Activated CD4-positive, alpha-beta T cell treated with anti-CD3 and anti-CD28 coated beads for 36 hours (primary cell): ENCODE results near the gene ANKS1B. TPM values are rescaled to one million over a fixed set of nuclear protein-coding genes. Genes with fewer than 3 reads are reported as not detected.

ENCODE experiments used
- ATAC-seq: fragments of 200-7000 bp; cut with Tn5 transposase; one replicate; pipeline ENCODE4 v1.10.0; 2021; ENCODE audit warnings: mild to moderate bottlenecking, moderate library complexity
- CTCF ChIA-PET: fragments of 350-600 bp; sonication (Branson Sonifier 250); formaldehyde crosslinking; loops from one replicate; lab custom pipeline; 2021; ENCODE audit warnings: antibody characterized with exemption; lab: Charles Lee
- POLR2A ChIA-PET: fragments of 350-600 bp; sonication (Branson Sonifier 250); formaldehyde crosslinking; loops from one replicate; lab custom pipeline; 2021; ENCODE audit warnings: antibody characterized with exemption, inconsistent platforms; lab: Charles Lee
- DNase-seq: peaks from one replicate; pipeline ENCODE4 v3.0.0-alpha.2; 2020
- H3K27ac Mint-ChIP-seq: one replicate; pipeline ENCODE4 v1.8.0; 2021; ENCODE audit warnings: mixed read lengths
- H3K27me3 Mint-ChIP-seq: one replicate; pipeline ENCODE4 v1.8.0; 2021; ENCODE audit warnings: mixed read lengths
- H3K36me3 Mint-ChIP-seq: one replicate; pipeline ENCODE4 v1.8.0; 2021; ENCODE audit warnings: low read depth, mixed read lengths
- H3K4me1 Mint-ChIP-seq: one replicate; pipeline ENCODE4 v1.8.0; 2021; ENCODE audit warnings: mixed read lengths
- H3K4me3 Mint-ChIP-seq: one replicate; pipeline ENCODE4 v1.8.0; 2021; ENCODE audit warnings: mild to moderate bottlenecking, moderate library complexity, mixed read lengths
- H3K9me3 Mint-ChIP-seq: one replicate; pipeline ENCODE4 v1.8.0; 2021; ENCODE audit warnings: low read depth, mixed read lengths
- intact Hi-C, 2 experiments: fragments of 100-400 bp; cut with DNase I in 1 of 2; cut with micrococcal nuclease in 1 of 2; formaldehyde crosslinking; loops; one replicate each; pipeline versions ENCODE4 v1.14.2 to v1.15.1; 2022 to 2024; cut with DNase I, micrococcal nuclease
- total RNA-seq, 2 experiments: library from RNA; stranded (reverse); gene quantifications; one replicate each; pipeline ENCODE4 v1.2.3, GENCODE V29; 2021

Gene ANKS1B
- total RNA-seq, 2 experiments from 2014 or later = 0.19 to 0.73 TPM

DNA sequence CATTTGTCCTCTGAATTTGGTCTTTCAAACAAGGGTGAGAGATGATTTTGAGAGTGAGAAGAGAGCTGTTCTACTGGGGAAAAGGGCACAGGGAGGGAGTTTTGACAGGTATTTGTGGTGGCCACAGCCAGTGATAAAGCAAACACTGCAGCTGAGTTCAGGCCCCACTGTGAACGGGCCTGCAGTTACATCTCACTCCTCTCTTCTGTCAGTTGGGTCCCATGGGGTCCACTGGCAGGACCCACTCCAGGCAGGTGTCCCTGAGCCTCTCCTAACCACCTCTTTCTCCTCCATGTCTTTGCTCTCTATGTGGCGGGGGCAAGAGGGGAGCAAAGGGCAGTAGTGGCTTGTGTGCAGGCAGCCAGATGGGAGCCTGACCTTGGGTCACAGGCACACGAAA, 1044.8 kb downstream of the ANKS1B start:
- peaks cover 12% of the 10 kb centered on the region for H3K27me3 Mint-ChIP-seq
- ChIA-PET POLR2A (no interaction called here), CTCF (no interaction called here)
- no peaks in the 10 kb centered on the region for H3K36me3 Mint-ChIP-seq
- no peak overlapping the region for H3K4me3 Mint-ChIP-seq
- H3K27ac Mint-ChIP-seq = no peak overlapping the region
- ATAC-seq = no peak
- H3K4me1 Mint-ChIP-seq = no peaks in the 10 kb centered on the region
- H3K9me3 Mint-ChIP-seq = no peaks in the 10 kb centered on the region
- intact Hi-C loops = loop anchor here in 1 of 2 experiments (1.0 kb wide), 1 partner anchor 214 kb away; no protein-coding TSS in a partner anchor
- DNase-seq = no peak

DNA sequence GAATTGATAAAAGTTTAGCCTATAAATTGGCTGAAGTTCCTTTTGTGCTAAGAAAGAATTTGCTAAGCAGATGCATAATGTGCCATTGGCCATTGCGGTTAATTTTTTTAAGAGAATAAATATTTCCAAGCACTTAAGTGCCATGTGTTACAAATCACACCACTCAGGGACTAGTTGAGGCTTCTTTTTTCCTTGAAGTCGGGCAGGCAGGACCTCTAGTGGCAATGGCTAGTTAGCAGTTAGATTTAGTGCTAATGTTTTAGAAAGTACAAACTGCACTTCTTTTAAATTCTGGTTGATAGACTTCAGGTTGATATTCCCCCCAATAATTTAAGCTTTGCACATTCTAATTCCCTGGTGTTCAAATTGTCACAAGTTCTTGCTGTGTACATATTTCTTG, 1045.4 kb downstream of the ANKS1B start:
- intact Hi-C loops = loop anchor here in 1 of 2 experiments (1.0 kb wide), 1 partner anchor 213 kb away; no protein-coding TSS in a partner anchor
- H3K9me3 Mint-ChIP-seq = no peaks in the 10 kb centered on the region
- H3K27ac Mint-ChIP-seq = no peak overlapping the region
- ATAC-seq (no peak), DNase-seq (peak; percentile 23)
- POLR2A ChIA-PET = no interaction called here
- H3K27me3 Mint-ChIP-seq = peaks cover 12% of the 10 kb centered on the region
- CTCF ChIA-PET = no interaction called here
- H3K4me1 Mint-ChIP-seq = no peaks in the 10 kb centered on the region
- H3K36me3 Mint-ChIP-seq = no peaks in the 10 kb centered on the region
- H3K4me3 Mint-ChIP-seq = no peak overlapping the region

DNA sequence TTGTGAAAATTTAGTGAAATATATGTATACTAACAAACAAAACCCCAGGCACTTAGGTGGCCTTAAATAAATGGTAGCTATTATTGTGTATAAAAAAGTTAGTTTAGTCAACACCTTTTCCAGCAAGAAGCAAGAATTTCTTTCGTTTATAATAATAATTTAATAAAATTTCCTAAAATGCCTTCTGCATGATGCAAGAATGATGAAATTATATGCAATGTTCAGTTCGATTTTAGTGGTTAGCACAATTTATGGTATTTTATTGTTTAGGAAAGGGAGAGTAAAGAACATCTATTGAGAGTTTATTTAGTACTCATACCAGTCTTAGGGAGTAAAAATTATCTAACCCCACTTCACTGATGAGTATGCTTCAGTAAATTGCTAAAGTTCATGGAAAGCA, 1048.9 kb downstream of the ANKS1B start:
- H3K27me3 Mint-ChIP-seq = peaks cover 12% of the 10 kb centered on the region
- no peaks in the 10 kb centered on the region for H3K9me3 Mint-ChIP-seq
- ATAC-seq (no peak), DNase-seq (no peak)
- intact Hi-C loops = no loop called here
- no peak overlapping the region for H3K27ac Mint-ChIP-seq
- H3K4me1 Mint-ChIP-seq = no peaks in the 10 kb centered on the region
- no peak overlapping the region for H3K4me3 Mint-ChIP-seq
- POLR2A ChIA-PET = no interaction called here
- CTCF ChIA-PET = no interaction called here
- no peaks in the 10 kb centered on the region for H3K36me3 Mint-ChIP-seq

DNA sequence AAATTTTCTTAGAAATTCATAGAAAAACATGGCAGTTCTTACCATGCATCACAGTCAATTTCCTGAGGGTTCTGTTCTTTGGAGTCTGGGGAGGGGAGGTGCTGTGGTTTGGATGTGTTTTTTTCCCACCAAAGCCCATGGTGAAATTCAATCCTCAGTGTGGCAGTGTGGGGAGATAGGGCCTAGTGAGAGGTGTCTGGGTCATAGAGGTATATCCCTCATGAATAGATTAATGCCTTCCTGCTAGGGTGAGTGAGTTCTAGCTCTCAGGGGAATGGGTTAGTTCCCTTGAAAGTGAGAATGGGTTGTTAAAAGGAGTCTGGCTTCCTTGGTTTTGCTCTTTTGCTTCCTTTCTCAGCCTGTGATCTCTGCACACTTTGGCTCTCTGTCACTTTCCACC, 1061.9 kb downstream of the ANKS1B start:
- peaks cover 9% of the 10 kb centered on the region for H3K27me3 Mint-ChIP-seq
- ATAC-seq (no peak), DNase-seq (no peak)
- ChIA-PET CTCF (no interaction called here), POLR2A (no interaction called here)
- H3K27ac Mint-ChIP-seq = no peak overlapping the region
- H3K36me3 Mint-ChIP-seq = no peaks in the 10 kb centered on the region
- intact Hi-C loops = no loop called here
- H3K4me3 Mint-ChIP-seq = no peak overlapping the region
- no peaks in the 10 kb centered on the region for H3K4me1 Mint-ChIP-seq
- H3K9me3 Mint-ChIP-seq = no peaks in the 10 kb centered on the region

DNA sequence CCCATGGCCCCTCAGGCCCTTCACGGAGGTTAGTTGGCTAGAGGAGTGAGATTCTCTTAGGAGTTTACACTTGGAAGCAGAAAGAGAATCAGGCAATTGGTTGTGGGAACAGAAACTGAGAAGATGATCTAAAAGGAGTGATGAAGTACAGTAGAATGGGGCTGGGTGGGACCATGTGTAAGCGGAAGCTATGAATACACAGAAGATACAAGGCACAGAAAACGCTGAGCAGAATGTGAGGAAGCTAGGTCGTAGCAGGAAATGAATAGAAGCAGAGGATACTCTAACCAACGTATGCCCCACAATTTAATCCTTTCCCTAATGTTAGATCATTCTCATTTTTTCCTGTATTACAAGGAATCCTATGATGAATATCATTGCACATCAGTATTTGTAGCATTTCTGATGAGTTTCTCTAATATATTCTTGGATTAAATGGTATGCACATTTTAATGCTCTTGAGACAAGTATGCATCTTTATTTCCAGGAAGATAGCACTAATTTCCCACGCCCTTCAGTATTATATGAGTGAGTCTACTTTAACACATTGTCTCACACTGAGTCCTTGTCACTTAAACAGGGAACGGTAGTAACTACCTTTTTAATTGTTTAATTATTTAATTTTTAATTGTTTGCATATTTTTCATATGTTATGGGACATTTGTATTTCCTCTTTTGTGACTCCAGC, 1066.4 kb downstream of the ANKS1B start:
- no peak for DNase-seq
- no peak for ATAC-seq
- Mint-ChIP-seq H3K27ac (no peak overlapping the region), H3K4me3 (no peak overlapping the region), H3K36me3 (no peaks in the 10 kb centered on the region), H3K9me3 (no peaks in the 10 kb centered on the region), H3K27me3 (peaks cover 3% of the 10 kb centered on the region), H3K4me1 (no peaks in the 10 kb centered on the region)
- ChIA-PET POLR2A (no interaction called here), CTCF (no interaction called here)
- intact Hi-C loops = no loop called here

DNA sequence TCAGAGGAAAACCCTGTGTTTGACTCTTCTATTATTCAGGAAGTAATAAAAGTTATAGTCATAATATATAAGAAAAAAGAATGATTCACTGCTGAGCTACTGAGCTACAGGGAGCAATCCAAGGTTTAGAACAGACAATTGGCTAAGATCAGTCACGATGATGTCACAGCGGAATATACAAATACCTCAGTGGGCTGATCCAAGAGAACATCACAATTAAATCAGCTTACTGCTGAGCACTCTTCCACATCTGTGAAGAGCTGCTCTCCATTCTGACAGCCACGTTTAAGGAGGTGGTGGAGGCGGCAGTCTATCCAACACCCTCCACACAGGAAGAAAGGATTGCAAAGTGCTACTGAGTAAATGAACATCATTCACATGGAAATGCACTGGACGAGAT, 1068.6 kb downstream of the ANKS1B start:
- H3K27ac Mint-ChIP-seq = no peak overlapping the region
- no peaks in the 10 kb centered on the region for H3K9me3 Mint-ChIP-seq
- no peak overlapping the region for H3K4me3 Mint-ChIP-seq
- POLR2A ChIA-PET = no interaction called here
- peaks cover 2% of the 10 kb centered on the region for H3K27me3 Mint-ChIP-seq
- no peak for ATAC-seq
- H3K36me3 Mint-ChIP-seq = no peaks in the 10 kb centered on the region
- no peak for DNase-seq
- H3K4me1 Mint-ChIP-seq = no peaks in the 10 kb centered on the region
- CTCF ChIA-PET = no interaction called here
- intact Hi-C loops = no loop called here

DNA sequence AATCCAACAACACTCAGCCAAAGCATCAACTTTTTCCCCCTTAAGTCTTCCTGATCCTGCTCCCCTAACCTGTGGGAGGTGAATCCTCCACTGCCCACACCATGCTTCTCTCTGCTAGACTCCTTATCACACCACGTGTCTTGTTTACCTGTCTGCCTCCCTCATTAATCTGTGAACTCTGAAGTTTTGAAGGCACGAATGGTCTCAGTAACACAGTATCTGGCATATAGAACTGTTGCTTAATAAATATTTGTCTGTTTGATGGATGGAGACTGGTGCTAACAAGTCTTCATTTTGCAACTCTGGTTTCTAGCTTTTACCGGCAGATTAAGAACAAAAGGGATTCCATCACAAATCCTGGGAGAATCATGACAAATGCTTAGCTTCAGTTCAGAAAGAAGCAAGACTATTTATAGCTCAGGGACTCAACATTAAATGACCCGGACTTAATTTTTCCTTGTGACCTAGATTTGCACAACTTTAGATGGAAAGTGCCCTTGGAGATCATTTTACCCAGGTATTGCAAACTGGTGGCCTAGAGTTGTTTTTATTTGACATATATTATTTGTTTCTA, 1072.2 kb downstream of the ANKS1B start:
- CTCF ChIA-PET = no interaction called here
- intact Hi-C loops = no loop called here
- POLR2A ChIA-PET = no interaction called here
- peaks cover 2% of the 10 kb centered on the region for H3K27me3 Mint-ChIP-seq
- DNase-seq (no peak), ATAC-seq (no peak)
- H3K4me3 Mint-ChIP-seq = no peak overlapping the region
- no peak overlapping the region for H3K27ac Mint-ChIP-seq
- no peaks in the 10 kb centered on the region for H3K9me3 Mint-ChIP-seq
- H3K36me3 Mint-ChIP-seq = no peaks in the 10 kb centered on the region
- no peaks in the 10 kb centered on the region for H3K4me1 Mint-ChIP-seq

DNA sequence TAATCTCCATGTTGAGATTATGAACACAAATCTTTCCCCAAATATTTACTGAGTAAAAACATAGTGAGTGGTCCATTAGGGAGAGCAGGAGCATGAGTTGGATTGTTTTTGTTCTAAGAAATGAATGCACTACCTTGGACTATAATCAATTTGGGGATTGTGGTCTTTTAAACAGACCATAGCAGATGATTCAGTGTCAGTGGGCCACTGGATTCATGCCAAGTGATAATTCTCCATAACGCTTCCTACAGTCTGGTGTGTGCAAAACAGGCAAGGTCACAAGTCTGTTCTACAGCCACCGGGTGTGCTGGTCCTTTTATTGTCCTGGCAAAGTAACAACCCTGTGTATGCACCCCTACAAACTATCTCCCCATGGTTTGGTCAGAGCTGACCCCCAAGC, 1073.3 kb downstream of the ANKS1B start:
- DNase-seq = no peak
- H3K4me1 Mint-ChIP-seq = no peaks in the 10 kb centered on the region
- H3K9me3 Mint-ChIP-seq = no peaks in the 10 kb centered on the region
- ChIA-PET POLR2A (no interaction called here), CTCF (no interaction called here)
- H3K4me3 Mint-ChIP-seq = no peak overlapping the region
- no peak overlapping the region for H3K27ac Mint-ChIP-seq
- ATAC-seq = no peak
- H3K36me3 Mint-ChIP-seq = no peaks in the 10 kb centered on the region
- intact Hi-C loops = no loop called here
- H3K27me3 Mint-ChIP-seq = peaks cover 2% of the 10 kb centered on the region

DNA sequence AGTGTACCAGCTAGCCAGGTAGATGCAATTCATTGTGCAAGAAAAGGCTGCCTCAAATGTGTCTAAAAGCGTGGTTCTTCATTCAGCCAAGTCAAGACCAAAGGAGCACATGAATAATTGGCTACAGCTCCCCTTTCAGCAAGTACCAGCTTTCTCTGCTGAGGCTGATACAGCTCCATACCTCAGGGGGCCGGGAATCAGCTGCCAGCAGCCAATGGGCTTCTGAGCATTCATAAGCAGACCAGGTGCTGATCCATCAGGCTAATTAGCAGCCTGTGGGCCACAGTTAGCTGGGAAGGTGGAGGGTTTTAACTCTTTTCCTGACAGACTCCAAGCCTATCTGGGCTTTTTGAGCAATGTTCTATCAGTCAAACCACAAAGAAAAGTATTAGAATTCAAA, 1075.0 kb downstream of the ANKS1B start:
- ChIA-PET CTCF (interaction anchor here (0.6 to 0.8 kb wide), 2 partner anchors 9 to 66 kb away, joined by 3 to 5 read pairs; no protein-coding TSS in a partner anchor), POLR2A (no interaction called here)

DNA sequence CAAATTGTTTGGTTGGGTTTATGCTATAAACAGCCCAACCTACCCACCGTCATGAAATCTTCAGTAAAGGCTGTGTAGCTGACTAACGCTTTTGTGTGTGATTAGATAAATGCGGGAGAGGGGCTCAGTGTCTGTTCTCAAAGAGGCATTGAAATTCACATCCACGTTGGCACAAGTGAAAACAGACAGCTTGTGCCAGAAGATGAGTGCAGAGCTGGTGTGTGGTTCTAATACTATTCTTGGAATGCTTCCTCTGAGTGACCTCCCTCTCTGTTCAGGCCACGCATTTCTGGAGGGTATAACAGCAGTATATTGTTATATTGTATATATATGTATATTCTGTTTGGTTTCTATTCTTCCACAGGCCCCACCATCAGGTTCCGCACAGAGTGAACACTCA, 1075.9 kb downstream of the ANKS1B start:
- H3K27ac Mint-ChIP-seq = no peak overlapping the region
- intact Hi-C loops = no loop called here
- no peaks in the 10 kb centered on the region for H3K4me1 Mint-ChIP-seq
- H3K4me3 Mint-ChIP-seq = no peak overlapping the region
- H3K36me3 Mint-ChIP-seq = no peaks in the 10 kb centered on the region
- CTCF ChIA-PET = interaction anchor here (0.8 kb wide), 1 partner anchor 66 kb away, joined by 5 read pairs; no protein-coding TSS in a partner anchor
- POLR2A ChIA-PET = no interaction called here
- ATAC-seq = no peak
- no peaks in the 10 kb centered on the region for H3K9me3 Mint-ChIP-seq
- peaks cover 6% of the 10 kb centered on the region for H3K27me3 Mint-ChIP-seq
- DNase-seq = no peak

More for the DNA sequence above, 1075.0 kb downstream of the ANKS1B start:
- Mint-ChIP-seq H3K27me3 (peaks cover 2% of the 10 kb centered on the region), H3K36me3 (no peaks in the 10 kb centered on the region), H3K27ac (no peak overlapping the region), H3K4me3 (no peak overlapping the region), H3K9me3 (no peaks in the 10 kb centered on the region), H3K4me1 (no peaks in the 10 kb centered on the region)
- intact Hi-C loops = no loop called here
- DNase-seq (no peak), ATAC-seq (no peak)

DNA sequence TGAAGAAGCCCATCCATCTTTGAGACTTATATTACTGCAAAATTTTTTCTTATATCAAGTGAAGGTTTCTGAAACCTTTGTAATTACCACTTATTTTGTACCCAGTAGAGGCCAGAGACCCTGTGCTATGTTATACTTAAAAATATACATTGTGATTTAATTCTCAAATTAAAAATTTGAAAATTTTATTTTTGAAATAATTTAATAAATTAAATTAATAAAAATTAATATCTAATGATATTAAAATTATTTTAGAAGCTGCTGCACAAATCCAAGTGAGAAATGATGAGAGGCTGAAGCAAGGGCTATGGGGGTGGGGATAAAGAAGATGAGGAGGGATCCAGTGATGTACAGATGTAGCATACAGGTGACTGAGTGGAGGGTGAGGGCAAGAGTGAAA, 1080.9 kb downstream of the ANKS1B start:
- no peak overlapping the region for H3K27ac Mint-ChIP-seq
- no peaks in the 10 kb centered on the region for H3K36me3 Mint-ChIP-seq
- ATAC-seq = no peak
- H3K27me3 Mint-ChIP-seq = peaks cover 4% of the 10 kb centered on the region
- intact Hi-C loops = no loop called here
- no peaks in the 10 kb centered on the region for H3K9me3 Mint-ChIP-seq
- POLR2A ChIA-PET = no interaction called here
- no peaks in the 10 kb centered on the region for H3K4me1 Mint-ChIP-seq
- DNase-seq = no peak
- H3K4me3 Mint-ChIP-seq = no peak overlapping the region
- CTCF ChIA-PET = no interaction called here

DNA sequence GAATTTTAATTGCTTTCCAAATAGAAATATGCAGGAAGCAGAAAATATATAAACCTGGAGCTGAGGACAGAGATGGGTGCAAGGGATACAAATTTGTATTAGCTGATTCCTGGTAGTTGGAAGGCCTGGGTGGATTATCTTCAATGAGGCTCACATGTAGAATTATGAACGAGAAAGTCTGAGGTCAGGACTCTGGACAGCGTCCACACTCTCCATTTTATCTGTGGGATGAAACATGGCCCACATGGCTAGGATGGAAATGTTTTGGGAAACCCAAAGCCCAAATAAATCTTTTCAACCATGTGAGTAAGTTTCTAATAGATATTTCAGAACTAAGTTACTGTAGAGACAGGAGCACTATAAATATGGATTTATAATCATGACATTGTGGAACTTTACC, 1083.5 kb downstream of the ANKS1B start:
- Mint-ChIP-seq H3K27me3 (peaks cover 20% of the 10 kb centered on the region), H3K4me3 (no peak overlapping the region), H3K4me1 (no peaks in the 10 kb centered on the region), H3K9me3 (no peaks in the 10 kb centered on the region), H3K36me3 (no peaks in the 10 kb centered on the region), H3K27ac (no peak overlapping the region)
- ATAC-seq = no peak
- ChIA-PET POLR2A (no interaction called here), CTCF (interaction anchor here (0.6 kb wide), 1 partner anchor 110 kb away, joined by 3 read pairs; no protein-coding TSS in a partner anchor)
- intact Hi-C loops = no loop called here
- DNase-seq = no peak
